ENCODE data around the gene NTNG1. TPM values are rescaled to one million over a fixed set of nuclear protein-coding genes. Genes with fewer than 3 reads are reported as not detected.
A peak's percentile ranks its signal among the peaks of the same experiment; 100 is the strongest.

NTNG1 gene
- total RNA-seq, 4 donors from 2014 or later, result 0.20 to 3.0 (median 1.0) TPM

GRCh38 chr1:107529511-107530149 is 388.8 kb downstream of the NTNG1 start:
- H3K27ac ChIP-seq, result no peak overlapping the region

GRCh38 chr1:107530543-107530942 is 389.7 kb downstream of the NTNG1 start:
- WGBS, 2 donors (ENCODE audit: low coverage in 1 of 2), result 45 to 63% methylated on average over 6 of the region's 6 CpGs
- Histone ChIP-seq H3K27me3 (no peaks in the 10 kb centered on the region), H3K9me3 (no peaks in the 10 kb centered on the region), H3K4me3 (no peak overlapping the region), H3K4me1 (peaks cover 0 to 8% (median 0%) of the 10 kb centered on the region in 3 donors), H3K36me3 (no peaks in the 10 kb centered on the region), H3K27ac (no peak overlapping the region)
- ATAC-seq, result no peak
- TF ChIP-seq POLR2A (IDR thresholded peaks at IDR 0.05) (no peak), CTCF (IDR thresholded peaks at IDR 0.05) (no peak), POLR2AphosphoS5 (IDR thresholded peaks at IDR 0.05) (no peak), EP300 (IDR thresholded peaks at IDR 0.05) (no peak)

More at GRCh38 chr1:107529511-107530149, 388.8 kb downstream of the NTNG1 start:
- Histone ChIP-seq H3K4me3 (no peak overlapping the region), H3K27me3 (no peaks in the 10 kb centered on the region), H3K36me3 (no peaks in the 10 kb centered on the region), H3K9me3 (no peaks in the 10 kb centered on the region), H3K4me1 (no peaks in the 10 kb centered on the region)
- ATAC-seq, result no peak
- TF ChIP-seq POLR2A (IDR thresholded peaks at IDR 0.05) (no peak), CTCF (IDR thresholded peaks at IDR 0.05) (peak; percentile 62 to 75 (median 72))
- 19 to 29% methylated on average over 5 to 6 of the region's 6 CpGs for whole genome bisulfite sequencing, 2 donors (ENCODE audit: low coverage in 1 of 2)

GRCh38 chr1:107531065-107531908 is 390.4 kb downstream of the NTNG1 start:
- WGBS, 2 donors (ENCODE audit: low coverage in 1 of 2), result 84 to 94% methylated on average over 6 to 10 of the region's 12 CpGs
- no peaks in the 10 kb centered on the region for H3K36me3 ChIP-seq
- TF ChIP-seq CTCF (IDR thresholded peaks at IDR 0.05), result no peak
- TF ChIP-seq EP300 (IDR thresholded peaks at IDR 0.05), result no peak
- TF ChIP-seq POLR2AphosphoS5 (IDR thresholded peaks at IDR 0.05), result no peak
- no peak for TF ChIP-seq POLR2A (IDR thresholded peaks at IDR 0.05)
- no peaks in the 10 kb centered on the region for H3K27me3 ChIP-seq
- no peak for ATAC-seq
- no peak overlapping the region for H3K27ac ChIP-seq
- H3K4me1 ChIP-seq, result peaks cover 3 to 16% (median 6%) of the 10 kb centered on the region in 3 donors
- H3K4me3 ChIP-seq, result no peak overlapping the region
- no peaks in the 10 kb centered on the region for H3K9me3 ChIP-seq

- 77% methylated on average over 3 of the region's 5 CpGs; no CpG with 5 or more reads in 1 of the 2 donors for WGBS, 2 donors (ENCODE audit: low coverage in 1 of 2)
- no peak for ATAC-seq
- Histone ChIP-seq H3K27me3 (no peaks in the 10 kb centered on the region), H3K4me3 (no peak overlapping the region), H3K27ac (no peak overlapping the region), H3K36me3 (no peaks in the 10 kb centered on the region), H3K4me1 (peaks cover 3 to 20% (median 8%) of the 10 kb centered on the region in 3 donors), H3K9me3 (no peaks in the 10 kb centered on the region)
- TF ChIP-seq EP300 (IDR thresholded peaks at IDR 0.05), result no peak
- no peak for TF ChIP-seq POLR2AphosphoS5 (IDR thresholded peaks at IDR 0.05)
- no peak for TF ChIP-seq POLR2A (IDR thresholded peaks at IDR 0.05)
- no peak for TF ChIP-seq CTCF (IDR thresholded peaks at IDR 0.05)
Measured at GRCh38 chr1:107532318-107532717, 391.5 kb downstream of the NTNG1 start.

Small RNA genes lying within 50 kb of the gene (small RNA-seq; reads per million reads assigned to genes)
- 0 to 0.26 (median 0) reads per million in 4 donors for gene AC114491.1

Other genes with a start within 250 kb of the NTNG1 start
- 10 to 100 TPM in 3 of 4 donors, 1 to 10 TPM in 1; 7.9 to 14.8 (median 11.4) TPM for gene PRMT6, start 84.4 kb upstream of the NTNG1 start, total RNA-seq